B cell (primary cell): ENCODE data around the gene NUP62. TPM values are rescaled to one million over a fixed set of nuclear protein-coding genes. Genes with fewer than 3 reads are reported as not detected.

Source experiments
- ATAC-seq: fragments of 200-7000 bp; cut with Tn5 transposase; one replicate; pipeline ENCODE4 v1.10.0; 2021; ENCODE audit warnings: low read depth, mild to moderate bottlenecking, moderate number of reproducible peaks, moderate library complexity
- CTCF ChIA-PET: fragments of 350-600 bp; sonication (Branson Sonifier 250); formaldehyde crosslinking; loops from one replicate; lab custom pipeline; 2021; ENCODE audit warnings: antibody characterized with exemption, inconsistent platforms; lab: Charles Lee
- POLR2A ChIA-PET: fragments of 350-600 bp; sonication (Branson Sonifier 250); formaldehyde crosslinking; loops from one replicate; lab custom pipeline; 2021; ENCODE audit warnings: antibody characterized with exemption; lab: Charles Lee
- DNase-seq: peaks from one replicate; pipeline ENCODE4 v3.0.0; 2013
- H2AFZ ChIP-seq: 2 replicates; pipeline ENCODE4 v1.6.1; 2012; ENCODE audit warnings: mild to moderate bottlenecking, low read depth, low read length; ENCODE audit not compliant: insufficient read depth, poor library complexity, severe bottlenecking
- H3K27ac ChIP-seq, 2 donors: 1 replicate in 1 of 2; 2 replicates in 1 of 2; pipeline ENCODE4 v1.5.1; 2012 to 2013; ENCODE audit warnings: low read length in 2 of 2, mild to moderate bottlenecking in 2 of 2, moderate library complexity in 1 of 2
- H3K27me3 ChIP-seq, 4 experiments: fragments of 200-600 bp in 1 of 4; sonication (generic) in 1 of 4; replicated peaks in 1 of 4; 1 replicate in 2 of 4; 2 replicates in 2 of 4; pipeline versions ENCODE4 v1.6.1 to v1.7.0; 2013 to 2016; ENCODE audit warnings: low read length in 3 of 4, mild to moderate bottlenecking in 2 of 4, mixed read lengths in 1 of 4, moderate library complexity in 1 of 4; ENCODE audit not compliant: insufficient read depth in 4 of 4, control insufficient read depth in 3 of 4; ENCODE audit errors: control extremely low read depth in 1 of 4
- H3K36me3 ChIP-seq, 2 experiments: replicated peaks in 1 of 2; 1 replicate in 1 of 2; 2 replicates in 1 of 2; pipeline versions ENCODE4 v1.6.1 to v1.7.1; 2013; ENCODE audit warnings: low read length in 1 of 2; ENCODE audit not compliant: insufficient read depth in 2 of 2, control insufficient read depth in 1 of 2; ENCODE audit errors: control extremely low read depth in 1 of 2, extremely low read depth in 1 of 2
- H3K4me1 ChIP-seq, 2 donors: fragments of 200-600 bp in 1 of 2; sonication (generic) in 1 of 2; 1 replicate in 1 of 2; 2 replicates in 1 of 2; pipeline versions ENCODE4 v1.5.1 to v1.6.1; 2013 to 2017; ENCODE audit warnings: low read length in 2 of 2; ENCODE audit not compliant: control insufficient read depth in 2 of 2, insufficient read depth in 2 of 2
- H3K4me2 ChIP-seq: replicated peaks from 2 replicates; pipeline ENCODE3; 2012; ENCODE audit warnings: mild to moderate bottlenecking, low read depth, low read length; ENCODE audit not compliant: poor library complexity, severe bottlenecking
- H3K4me3 ChIP-seq, 5 experiments: fragments of 200-600 bp in 1 of 5; sonication (generic) in 1 of 5; 1 replicate in 3 of 5; 2 replicates in 2 of 5; pipeline versions ENCODE4 v1.5.1 to v1.7.0; 2011 to 2016; ENCODE audit warnings: low read length in 4 of 5, mild to moderate bottlenecking in 4 of 5, low read depth in 2 of 5, control low read depth in 1 of 5, moderate library complexity in 1 of 5; ENCODE audit not compliant: insufficient read depth in 1 of 5; ENCODE audit errors: control extremely low read depth in 1 of 5, extremely low read depth in 1 of 5
- H3K79me2 ChIP-seq: fragments of 200-600 bp; sonication (generic); one replicate; pipeline ENCODE4 v1.6.0; 2016; ENCODE audit warnings: low read length; ENCODE audit not compliant: control insufficient read depth, insufficient read depth
- H3K9ac ChIP-seq: fragments of 200-600 bp; sonication (generic); 2 replicates; pipeline ENCODE4 v1.6.1; 2017; ENCODE audit warnings: mild to moderate bottlenecking, low read length, moderate library complexity
- H3K9me3 ChIP-seq, 3 donors: one replicate each; pipeline versions ENCODE4 v1.6.1 to v1.7.1; 2013; ENCODE audit warnings: low read length in 2 of 3; ENCODE audit not compliant: control insufficient read depth in 2 of 3, insufficient read depth in 1 of 3; ENCODE audit errors: control extremely low read depth in 1 of 3
- H4K20me1 ChIP-seq: 2 replicates; pipeline ENCODE4 v1.6.0; 2012; ENCODE audit warnings: mild to moderate bottlenecking, low read length; ENCODE audit not compliant: insufficient read depth, control insufficient read depth, poor library complexity, severe bottlenecking
- H3K27ac Mint-ChIP-seq: one replicate; pipeline ENCODE4 v1.8.0; 2021; ENCODE audit warnings: mixed read lengths
- H3K27me3 Mint-ChIP-seq: one replicate; pipeline ENCODE4 v1.8.0; 2021; ENCODE audit warnings: mixed read lengths
- H3K4me1 Mint-ChIP-seq: one replicate; pipeline ENCODE4 v1.8.0; 2021; ENCODE audit warnings: mixed read lengths
- H3K4me3 Mint-ChIP-seq: one replicate; pipeline ENCODE4 v1.8.0; 2021; ENCODE audit warnings: mixed read lengths
- H3K9me3 Mint-ChIP-seq: one replicate; pipeline ENCODE4 v1.8.0; 2022; ENCODE audit warnings: mixed read lengths; ENCODE audit not compliant: insufficient read depth
- EZH2 ChIP-seq: IDR thresholded peaks from 2 replicates; pipeline ENCODE4 v1.6.1; 2012; ENCODE audit warnings: borderline replicate concordance, low read depth, mild to moderate bottlenecking, moderate library complexity, low read length; ENCODE audit not compliant: insufficient read depth, poor library complexity, severe bottlenecking
- WGBS: methylation state at CpG from one replicate; pipeline ENCODE4 v1.1.5; 2013; ENCODE audit warnings: missing lambda C conversion rate; ENCODE audit not compliant: insufficient coverage; 5-methylcytosine and 5-hydroxymethylcytosine counted together
- intact Hi-C: fragments of 100-400 bp; cut with micrococcal nuclease; formaldehyde crosslinking; loops from one replicate; pipeline ENCODE4 v1.10.0; 2022
- polyA plus RNA-seq: library from polyadenylated mRNA; depleted of rRNA; stranded (reverse); fragments of >200 nt; gene quantifications from 2 replicates; pipeline ENCODE4 v1.2.3, GENCODE V29; 2012
- total RNA-seq, 2 donors: library from RNA; stranded (reverse); fragments of 120-200 nt in 1 of 2; gene quantifications; 1 replicate in 1 of 2; 2 replicates in 1 of 2; pipeline versions ENCODE4 v1.2.3 to v1.2.4, GENCODE V29; 2013 to 2022
- TF ChIP-seq, protein P1 (sequence below): fragments of 200-600 bp; IDR thresholded peaks from one replicate; pipeline ENCODE4 v1.8.0; 2022; ENCODE audit warnings: antibody characterized with exemption, mild to moderate bottlenecking

Gene NUP62
- total and polyA plus RNA-seq, 2 donors (not counting 1 experiment from before 2014, with no cell fraction given) = 25.2 to 75.7 TPM

DNA sequence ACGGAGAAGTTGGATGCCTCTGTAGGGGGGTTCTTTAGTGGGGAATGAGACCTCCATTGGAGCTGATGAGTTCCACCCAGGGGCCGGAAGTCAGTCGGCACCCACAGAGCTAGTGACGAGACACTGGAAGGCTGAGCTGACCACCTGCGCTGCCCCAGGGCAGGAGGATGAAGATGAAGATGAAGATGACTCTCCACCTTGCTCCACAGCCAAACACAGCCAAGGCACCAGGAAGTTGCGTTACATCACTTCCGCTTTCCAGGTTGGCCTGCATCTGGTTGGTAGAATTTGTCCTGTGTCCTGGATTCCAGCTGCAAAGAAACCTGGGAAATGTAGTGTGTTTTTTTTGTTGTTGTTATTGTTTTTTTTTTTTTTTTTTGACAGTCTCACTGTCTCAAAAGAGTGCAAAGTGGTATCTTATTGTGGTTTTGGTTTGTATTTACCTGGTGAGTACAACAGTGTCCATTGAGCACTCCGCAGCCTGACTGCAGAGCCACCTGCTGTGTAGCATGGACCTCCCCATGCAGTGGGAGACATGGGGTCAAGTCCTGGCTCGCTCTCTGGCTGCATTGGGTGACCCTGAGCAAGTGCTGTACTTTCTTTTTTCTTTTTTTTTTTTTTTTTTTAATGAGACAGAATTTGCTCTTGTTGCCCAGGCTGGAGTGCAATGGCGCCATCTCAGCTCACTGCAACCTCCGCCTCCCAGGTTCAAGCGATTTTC is 49.9 kb downstream of the NUP62 start:
- H3K36me3 ChIP-seq = peaks cover 0 to 58% of the 10 kb centered on the region in 2 experiments
- H3K4me1 ChIP-seq = peaks cover 12 to 20% of the 10 kb centered on the region in 2 donors
- peaks cover 47% of the 10 kb centered on the region for H4K20me1 ChIP-seq
- no peak overlapping the region for H3K27ac ChIP-seq
- Mint-ChIP-seq H3K9me3 (no peaks in the 10 kb centered on the region), H3K4me1 (peaks cover 21% of the 10 kb centered on the region), H3K27ac (no peak overlapping the region), H3K4me3 (no peak overlapping the region), H3K27me3 (no peaks in the 10 kb centered on the region)
- intact Hi-C loops = no loop called here
- no peak for DNase-seq
- ATAC-seq = no peak
- no peak overlapping the region for H2AFZ ChIP-seq
- ChIA-PET POLR2A (interaction anchor here (0.7 kb wide), 1 partner anchor 752 kb away, joined by 4 read pairs; no protein-coding TSS in a partner anchor), CTCF (interaction anchor here (0.6 to 1.2 kb wide), 2 partner anchors 10 to 486 kb away, joined by 3 to 4 read pairs; no protein-coding TSS in a partner anchor)
- H3K4me2 ChIP-seq = no peak overlapping the region
- WGBS = 100% methylated on average over 6 of the region's 12 CpGs
- no peak overlapping the region for H3K4me3 ChIP-seq
- TF ChIP-seq, protein P1, sequence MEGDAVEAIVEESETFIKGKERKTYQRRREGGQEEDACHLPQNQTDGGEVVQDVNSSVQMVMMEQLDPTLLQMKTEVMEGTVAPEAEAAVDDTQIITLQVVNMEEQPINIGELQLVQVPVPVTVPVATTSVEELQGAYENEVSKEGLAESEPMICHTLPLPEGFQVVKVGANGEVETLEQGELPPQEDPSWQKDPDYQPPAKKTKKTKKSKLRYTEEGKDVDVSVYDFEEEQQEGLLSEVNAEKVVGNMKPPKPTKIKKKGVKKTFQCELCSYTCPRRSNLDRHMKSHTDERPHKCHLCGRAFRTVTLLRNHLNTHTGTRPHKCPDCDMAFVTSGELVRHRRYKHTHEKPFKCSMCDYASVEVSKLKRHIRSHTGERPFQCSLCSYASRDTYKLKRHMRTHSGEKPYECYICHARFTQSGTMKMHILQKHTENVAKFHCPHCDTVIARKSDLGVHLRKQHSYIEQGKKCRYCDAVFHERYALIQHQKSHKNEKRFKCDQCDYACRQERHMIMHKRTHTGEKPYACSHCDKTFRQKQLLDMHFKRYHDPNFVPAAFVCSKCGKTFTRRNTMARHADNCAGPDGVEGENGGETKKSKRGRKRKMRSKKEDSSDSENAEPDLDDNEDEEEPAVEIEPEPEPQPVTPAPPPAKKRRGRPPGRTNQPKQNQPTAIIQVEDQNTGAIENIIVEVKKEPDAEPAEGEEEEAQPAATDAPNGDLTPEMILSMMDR = no peak
- no peak overlapping the region for H3K9ac ChIP-seq
- no peaks in the 10 kb centered on the region for H3K27me3 ChIP-seq
- peaks cover 28% of the 10 kb centered on the region for H3K79me2 ChIP-seq
- H3K9me3 ChIP-seq = no peaks in the 10 kb centered on the region

DNA sequence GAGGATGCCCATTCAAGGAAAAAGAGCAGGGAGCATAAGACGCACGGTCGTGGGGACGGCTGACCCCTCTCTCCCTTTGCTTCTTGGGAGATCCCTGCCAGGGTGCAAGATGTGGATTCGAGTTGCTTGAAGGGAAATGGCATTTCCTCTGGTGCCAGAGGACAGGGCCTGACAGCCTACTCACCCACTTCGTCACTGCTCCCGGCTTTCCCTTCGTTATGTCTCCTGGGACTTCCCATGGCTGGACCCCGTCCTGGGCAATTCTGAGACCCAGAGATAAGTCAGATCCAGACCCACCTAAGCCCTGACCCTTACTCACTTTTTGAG is 50.6 kb downstream of the NUP62 start:
- H3K27ac Mint-ChIP-seq = peak overlapping the region; percentile 53
- DNase-seq (no peak), ATAC-seq (no peak)
- 92% methylated on average over 8 of the region's 9 CpGs for WGBS
- Histone ChIP-seq H4K20me1 (peaks cover 47% of the 10 kb centered on the region), H3K9me3 (no peaks in the 10 kb centered on the region), H3K36me3 (peaks cover 0 to 51% of the 10 kb centered on the region in 2 experiments), H3K79me2 (peaks cover 35% of the 10 kb centered on the region), H3K4me2 (peak overlapping the region; percentile 93), H3K27ac (peak overlapping the region in 1 of 2 donors; percentile 98), H3K4me3 (no peak overlapping the region), H3K9ac (no peak overlapping the region), H2AFZ (no peak overlapping the region), H3K4me1 (peaks cover 12 to 20% of the 10 kb centered on the region in 2 donors), H3K27me3 (no peaks in the 10 kb centered on the region)
- intact Hi-C loops = loop anchor here (1.0 kb wide), 1 partner anchor 12 kb away; no protein-coding TSS in a partner anchor
- H3K4me1 Mint-ChIP-seq = peaks cover 21% of the 10 kb centered on the region
- H3K9me3 Mint-ChIP-seq = no peaks in the 10 kb centered on the region
- no peaks in the 10 kb centered on the region for H3K27me3 Mint-ChIP-seq
- no peak overlapping the region for H3K4me3 Mint-ChIP-seq
- TF ChIP-seq, protein P1 = no peak
- no peak for TF ChIP-seq EZH2
- CTCF ChIA-PET = interaction anchor here (0.6 to 1.2 kb wide), 2 partner anchors 10 to 485 kb away, joined by 3 to 4 read pairs; no protein-coding TSS in a partner anchor
- POLR2A ChIA-PET = interaction anchor here (0.7 kb wide), 1 partner anchor 752 kb away, joined by 4 read pairs; no protein-coding TSS in a partner anchor
